Measurements from ENCODE around the gene MYOZ2.
A peak's percentile ranks its signal among the peaks of the same experiment; 100 is the strongest.

The MYOZ2 gene

GRCh38 chr4:119197772-119198212, 62.2 kb downstream of the MYOZ2 start:
- no peak for DNase-seq (ENCODE audit: low read depth in 3 of 3)

GRCh38 chr4:119204916-119205315, 69.3 kb downstream of the MYOZ2 start:
- no peak for DNase-seq (ENCODE audit: low read depth in 3 of 3)

- no peak for DNase-seq (ENCODE audit: low read depth in 3 of 3)
Observed at GRCh38 chr4:119205690-119206089, 70.1 kb downstream of the MYOZ2 start.

GRCh38 chr4:119206178-119206577, 70.5 kb downstream of the MYOZ2 start:
- DNase-seq (ENCODE audit: low read depth in 3 of 3), result no peak

GRCh38 chr4:119207051-119207450, 71.4 kb downstream of the MYOZ2 start:
- no peak for DNase-seq (ENCODE audit: low read depth in 3 of 3)

- peak in 2 of 3 experiments; percentile 10 to 51 for DNase-seq (ENCODE audit: low read depth in 3 of 3)
Observed at GRCh38 chr4:119209077-119209476, 73.4 kb downstream of the MYOZ2 start.

- no peak for DNase-seq (ENCODE audit: low read depth in 3 of 3)
Observed at GRCh38 chr4:119209586-119209985, 74.0 kb downstream of the MYOZ2 start.

GRCh38 chr4:119210775-119211174, 75.1 kb downstream of the MYOZ2 start:
- DNase-seq (ENCODE audit: low read depth in 3 of 3), result no peak

- no peak for DNase-seq (ENCODE audit: low read depth in 3 of 3)
Observed at GRCh38 chr4:119211867-119212233, 76.2 kb downstream of the MYOZ2 start.

- peak; percentile 97 for DNase-seq (ENCODE audit: low read depth in 3 of 3)
Observed at GRCh38 chr4:119212234-119212963, 76.8 kb downstream of the MYOZ2 start, which contains the start of gene USP53. Gene USP53, plus strand, starts transcription at chr4:119212713. Its CDS starts 27,047 bp downstream, at chr4:119239760.

- peak; percentile 17 to 35 (median 28) for DNase-seq (ENCODE audit: low read depth in 3 of 3)
Observed at GRCh38 chr4:119212964-119213606, 77.5 kb downstream of the MYOZ2 start.

GRCh38 chr4:119218093-119218492, 82.5 kb downstream of the MYOZ2 start:
- DNase-seq (ENCODE audit: low read depth in 3 of 3), result no peak

- no peak for DNase-seq (ENCODE audit: low read depth in 3 of 3)
Observed at GRCh38 chr4:119221412-119221811, 85.8 kb downstream of the MYOZ2 start.

GRCh38 chr4:119227690-119228089, 92.1 kb downstream of the MYOZ2 start:
- DNase-seq (ENCODE audit: low read depth in 3 of 3), result no peak

GRCh38 chr4:119228406-119228805, 92.8 kb downstream of the MYOZ2 start:
- no peak for DNase-seq (ENCODE audit: low read depth in 3 of 3)

- DNase-seq (ENCODE audit: low read depth in 3 of 3), result no peak
Observed at GRCh38 chr4:119229908-119230687, 94.5 kb downstream of the MYOZ2 start.

GRCh38 chr4:119231491-119231890, 95.9 kb downstream of the MYOZ2 start:
- DNase-seq (ENCODE audit: low read depth in 3 of 3), result no peak

GRCh38 chr4:119232286-119232685, 96.7 kb downstream of the MYOZ2 start:
- DNase-seq (ENCODE audit: low read depth in 3 of 3), result no peak

- DNase-seq (ENCODE audit: low read depth in 3 of 3), result no peak
Observed at GRCh38 chr4:119233191-119233590, 97.6 kb downstream of the MYOZ2 start.

- DNase-seq (ENCODE audit: low read depth in 3 of 3), result no peak
Observed at GRCh38 chr4:119233750-119234149, 98.1 kb downstream of the MYOZ2 start.

GRCh38 chr4:119237201-119237600, 101.6 kb downstream of the MYOZ2 start:
- DNase-seq (ENCODE audit: low read depth in 3 of 3), result no peak

Measured in stimulated activated CD4-positive, alpha-beta T cell treated with anti-CD3 and anti-CD28 coated beads, TNF-alpha, amount 100 ng/mL, for 4 hours (primary cell).